CD4-positive, alpha-beta T cell treated with Interleukin-2 at 100 ng/mL for 4 hours (primary cell): ENCODE results near the gene TSHZ2.
"Not testable (repeated sequence)": the region's sequence is repeated elsewhere in the genome, so short reads cannot be mapped to it uniquely, and the experiment has no call there.

Source experiments
- DNase-seq: peaks from one replicate; pipeline ENCODE4 v3.0.0-alpha.2; 2020; ENCODE audit warnings: low spot score

Gene TSHZ2

GRCh38 chr20:53349730-53350129 is 377.6 kb downstream of the TSHZ2 start:
- no peak for DNase-seq

GRCh38 chr20:53352727-53353440 is 380.7 kb downstream of the TSHZ2 start:
- no peak for DNase-seq

GRCh38 chr20:53354314-53354713 is 382.2 kb downstream of the TSHZ2 start:
- no peak for DNase-seq

- no peak for DNase-seq
Observed at GRCh38 chr20:53355790-53356189, 383.6 kb downstream of the TSHZ2 start.

GRCh38 chr20:53359425-53359824 is 387.3 kb downstream of the TSHZ2 start:
- no peak for DNase-seq

GRCh38 chr20:53360852-53361251 is 388.7 kb downstream of the TSHZ2 start:
- no peak for DNase-seq

- no peak for DNase-seq
Observed at GRCh38 chr20:53362736-53363135, 390.6 kb downstream of the TSHZ2 start.

- no peak for DNase-seq
Observed at GRCh38 chr20:53364646-53365045, 392.5 kb downstream of the TSHZ2 start.

- no peak for DNase-seq
Observed at GRCh38 chr20:53365076-53365475, 392.9 kb downstream of the TSHZ2 start.

GRCh38 chr20:53365539-53366075 is 393.4 kb downstream of the TSHZ2 start:
- no peak for DNase-seq

- not testable (repeated sequence) for DNase-seq
Observed at GRCh38 chr20:53366928-53367327, 394.8 kb downstream of the TSHZ2 start.

- DNase-seq = no peak
Observed at GRCh38 chr20:53369871-53370270, 397.7 kb downstream of the TSHZ2 start.

- no peak for DNase-seq
Observed at GRCh38 chr20:53370345-53370961, 398.3 kb downstream of the TSHZ2 start.

GRCh38 chr20:53371216-53371615 is 399.1 kb downstream of the TSHZ2 start:
- DNase-seq = no peak

- DNase-seq = no peak
Observed at GRCh38 chr20:53376021-53376420, 403.9 kb downstream of the TSHZ2 start.

- no peak for DNase-seq
Observed at GRCh38 chr20:53379014-53379832, 407.1 kb downstream of the TSHZ2 start.

GRCh38 chr20:53379833-53380120 is 407.6 kb downstream of the TSHZ2 start:
- DNase-seq = no peak

GRCh38 chr20:53381568-53382262 is 409.6 kb downstream of the TSHZ2 start:
- no peak for DNase-seq

- no peak for DNase-seq
Observed at GRCh38 chr20:53382263-53382844, 410.2 kb downstream of the TSHZ2 start.

GRCh38 chr20:53383916-53384315 is 411.8 kb downstream of the TSHZ2 start:
- no peak for DNase-seq

- DNase-seq = no peak
Observed at GRCh38 chr20:53384392-53384791, 412.2 kb downstream of the TSHZ2 start.
